ENCODE results near the gene AQP3. TPM values are rescaled to one million over a fixed set of nuclear protein-coding genes. Genes with fewer than 3 reads are reported as not detected.
"Not testable (repeated sequence)": the region's sequence is repeated elsewhere in the genome, so short reads cannot be mapped to it uniquely, and the experiment has no call there.

The AQP3 gene
- total RNA-seq, 2 donors from 2014 or later: 3.8 to 36.8 TPM

GRCh38 chr9:33404788-33405362 lies 42.5 kb downstream of the AQP3 start:
- no peak for ATAC-seq

GRCh38 chr9:33403941-33404787 lies 43.2 kb downstream of the AQP3 start:
- Mint-ChIP-seq H3K36me3 (no peaks in the 10 kb centered on the region), H3K9me3 (no peaks in the 10 kb centered on the region), H3K27ac (peak overlapping the region in 1 of 2 donors; percentile 13)
- no peak for ATAC-seq
- no peak for DNase-seq (ENCODE audit: low spot score in 2 of 2)

More at GRCh38 chr9:33404788-33405362, 42.5 kb downstream of the AQP3 start:
- Mint-ChIP-seq H3K27ac (peak overlapping the region in 1 of 2 donors; percentile 13), H3K36me3 (no peaks in the 10 kb centered on the region), H3K9me3 (no peaks in the 10 kb centered on the region)
- no peak for DNase-seq (ENCODE audit: low spot score in 2 of 2)

- not testable (repeated sequence) for H3K9me3 Mint-ChIP-seq; H3K36me3 Mint-ChIP-seq; ATAC-seq; DNase-seq (ENCODE audit: low spot score in 2 of 2)
- H3K27ac Mint-ChIP-seq: peak within 1 kb of the TSS; percentile 44 to 50
These were observed 45.0 kb downstream of the AQP3 start, which contains the start of gene AQP7 for GRCh38 chr9:33402371-33402770. TSS of gene AQP7 (minus strand) at chr9:33402568. CDS start at chr9:33401262, 1,306 bp downstream.

- DNase-seq (ENCODE audit: low spot score in 2 of 2); H3K9me3 Mint-ChIP-seq; ATAC-seq; H3K36me3 Mint-ChIP-seq: not testable (repeated sequence)
- H3K27ac Mint-ChIP-seq: peak overlapping the region; percentile 44 to 50
These were observed 45.6 kb downstream of the AQP3 start for GRCh38 chr9:33401809-33402208.

GRCh38 chr9:33399047-33399446 lies 48.3 kb downstream of the AQP3 start:
- not testable (repeated sequence) for H3K27ac Mint-ChIP-seq; H3K9me3 Mint-ChIP-seq; H3K36me3 Mint-ChIP-seq; ATAC-seq; DNase-seq (ENCODE audit: low spot score in 2 of 2)

GRCh38 chr9:33397801-33398200 lies 49.6 kb downstream of the AQP3 start:
- not testable (repeated sequence) for ATAC-seq; DNase-seq (ENCODE audit: low spot score in 2 of 2); H3K36me3 Mint-ChIP-seq; H3K9me3 Mint-ChIP-seq
- peak overlapping the region in 1 of 2 donors; percentile 47 for H3K27ac Mint-ChIP-seq

- H3K36me3 Mint-ChIP-seq; H3K9me3 Mint-ChIP-seq; ATAC-seq; DNase-seq (ENCODE audit: low spot score in 2 of 2): not testable (repeated sequence)
- peak overlapping the region in 1 of 2 donors; percentile 37 for H3K27ac Mint-ChIP-seq
These were observed 52.1 kb downstream of the AQP3 start for GRCh38 chr9:33395159-33395879.

GRCh38 chr9:33393986-33394385 lies 53.4 kb downstream of the AQP3 start:
- not testable (repeated sequence) for DNase-seq (ENCODE audit: low spot score in 2 of 2); H3K36me3 Mint-ChIP-seq

GRCh38 chr9:33393581-33393980 lies 53.8 kb downstream of the AQP3 start:
- H3K27ac Mint-ChIP-seq: peak overlapping the region in 1 of 2 donors; percentile 8

More at GRCh38 chr9:33393986-33394385, 53.4 kb downstream of the AQP3 start:
- H3K9me3 Mint-ChIP-seq, ATAC-seq: not testable (repeated sequence)
- H3K27ac Mint-ChIP-seq: peak overlapping the region; percentile 8 to 17

GRCh38 chr9:33392591-33393021 lies 54.8 kb downstream of the AQP3 start:
- not testable (repeated sequence) for H3K36me3 Mint-ChIP-seq; H3K9me3 Mint-ChIP-seq; DNase-seq (ENCODE audit: low spot score in 2 of 2); ATAC-seq; H3K27ac Mint-ChIP-seq

More at GRCh38 chr9:33393581-33393980, 53.8 kb downstream of the AQP3 start:
- no peaks in the 10 kb centered on the region for H3K36me3 Mint-ChIP-seq
- DNase-seq (ENCODE audit: low spot score in 2 of 2): no peak
- no peaks in the 10 kb centered on the region for H3K9me3 Mint-ChIP-seq
- ATAC-seq: no peak

Other genes with a start within 250 kb of the AQP3 start
- not detected for gene SPINK4, start 207.4 kb downstream of the AQP3 start, total RNA-seq
- gene BAG1, start 182.9 kb downstream of the AQP3 start, total RNA-seq: 10 to 100 TPM; 35.4 to 82.9 TPM
- gene CHMP5, start 182.5 kb downstream of the AQP3 start, total RNA-seq: 100 to 1,000 TPM; 115 to 123 TPM
- 10 to 100 TPM; 38.4 to 43.7 TPM for gene NFX1, start 157.1 kb downstream of the AQP3 start, total RNA-seq
- under 1 TPM in 1 of 2 donors, not detected in 1; 0.29 TPM for gene AQP7, start 45.0 kb downstream of the AQP3 start, total RNA-seq
- gene NOL6, start 26.3 kb upstream of the AQP3 start, total RNA-seq: 10 to 100 TPM; 34.2 to 40.2 TPM
- 1 to 10 TPM in 1 of 2 donors, under 1 TPM in 1; 0.48 to 3.5 TPM for gene ANKRD18B, start 76.7 kb upstream of the AQP3 start, total RNA-seq